ENCODE results near the gene MYZAP. TPM values are rescaled to one million over a fixed set of nuclear protein-coding genes. Genes with fewer than 3 reads are reported as not detected.
A peak's percentile ranks its signal among the peaks of the same experiment; 100 is the strongest.
"Not testable (repeated sequence)": the region's sequence is repeated elsewhere in the genome, so short reads cannot be mapped to it uniquely, and the experiment has no call there.

MYZAP gene
- total RNA-seq, 2 donors from 2014 or later = not detected

DNA sequence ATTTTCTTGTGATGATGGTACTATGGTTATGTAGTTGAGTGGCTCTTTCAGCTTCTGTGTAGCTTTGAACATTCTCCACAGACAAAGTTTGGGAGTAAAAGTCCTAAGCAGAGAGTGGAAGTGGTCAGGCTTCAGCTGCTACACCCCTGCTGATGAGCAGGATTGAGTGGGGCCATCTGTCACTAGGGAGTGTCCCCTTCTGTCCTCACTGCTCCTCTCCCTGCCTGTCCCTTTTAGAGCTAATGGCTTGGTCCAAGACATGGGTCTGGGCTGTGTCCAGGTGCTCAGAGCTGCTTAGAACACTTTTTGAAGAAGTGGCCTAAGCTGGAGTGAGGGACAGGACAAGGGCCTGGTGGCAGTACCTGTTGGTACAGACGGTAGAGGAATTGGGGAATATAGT is 15.1 kb downstream of the MYZAP start:
- Mint-ChIP-seq H3K36me3 (no peaks in the 10 kb centered on the region), H3K4me3 (no peak overlapping the region), H3K4me1 (ENCODE audit: low read depth in 2 of 2) (no peaks in the 10 kb centered on the region), H3K27me3 (peaks cover 13 to 32% of the 10 kb centered on the region in 2 donors), H3K27ac (no peak overlapping the region), H3K9me3 (no peaks in the 10 kb centered on the region)
- DNase-seq (ENCODE audit: low spot score) (no peak), ATAC-seq (no peak)

DNA sequence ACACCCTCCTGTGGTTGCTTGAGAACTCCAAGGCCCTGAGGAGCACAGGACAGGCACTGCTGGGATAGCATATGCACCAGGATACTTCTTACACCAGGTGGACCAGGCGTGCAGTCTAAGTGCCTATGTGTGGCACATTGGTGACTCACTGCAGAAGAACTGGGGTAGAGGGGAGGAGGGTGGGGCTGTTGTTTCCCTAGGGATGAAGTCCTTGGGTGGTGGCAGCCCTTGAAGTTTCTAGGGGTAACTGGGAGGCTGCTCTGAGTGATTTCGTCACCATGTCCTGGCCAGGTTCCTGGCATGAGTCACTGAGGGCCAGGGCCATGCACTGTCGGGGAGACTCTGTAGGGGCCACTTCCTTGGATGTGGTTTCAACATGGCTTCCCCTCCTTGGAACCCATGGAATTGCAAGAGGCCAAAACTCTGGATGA is 15.9 kb downstream of the MYZAP start:
- H3K27ac Mint-ChIP-seq = no peak overlapping the region
- H3K4me1 Mint-ChIP-seq (ENCODE audit: low read depth in 2 of 2) = no peaks in the 10 kb centered on the region
- DNase-seq (ENCODE audit: low spot score) (no peak), ATAC-seq (peak in 1 of 2 donors; percentile 48)
- H3K4me3 Mint-ChIP-seq = no peak overlapping the region
- H3K27me3 Mint-ChIP-seq = peaks cover 13 to 26% of the 10 kb centered on the region in 2 donors
- H3K9me3 Mint-ChIP-seq = no peaks in the 10 kb centered on the region
- H3K36me3 Mint-ChIP-seq = no peaks in the 10 kb centered on the region

DNA sequence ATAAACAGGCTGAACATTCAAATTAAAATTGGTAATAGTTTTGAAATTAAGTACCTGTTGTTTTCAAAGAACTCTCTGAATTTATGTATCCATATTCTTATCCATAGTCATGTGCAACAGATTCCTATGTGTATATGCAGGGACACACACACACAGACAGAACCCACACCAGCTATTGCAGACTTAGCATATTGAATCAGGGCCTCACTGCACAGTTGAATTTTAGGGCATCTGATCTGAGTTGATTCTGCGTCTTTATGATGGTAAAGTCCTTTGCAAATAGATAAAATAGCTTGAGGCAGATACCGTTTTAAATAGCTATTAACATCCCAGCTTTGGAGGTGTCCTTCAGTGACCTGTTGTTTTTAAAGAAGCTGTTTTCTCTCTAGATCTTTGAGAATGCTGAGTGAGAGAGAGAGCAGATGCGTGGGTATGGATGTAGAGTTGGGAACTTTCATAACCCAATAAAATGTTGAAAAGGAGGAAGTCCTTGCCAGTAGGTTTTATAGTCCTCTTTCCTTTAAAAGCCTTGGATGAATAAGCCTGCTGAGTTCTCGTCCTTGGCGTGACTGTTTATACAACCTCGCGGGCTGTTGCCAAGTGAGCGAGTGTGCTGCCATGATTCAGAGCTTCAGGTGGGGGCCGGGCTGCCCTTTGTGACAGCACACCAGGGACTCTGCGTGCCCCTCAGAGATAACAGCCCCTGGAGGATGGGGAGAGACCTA is 18.3 kb downstream of the MYZAP start:
- Mint-ChIP-seq H3K9me3 (no peaks in the 10 kb centered on the region), H3K36me3 (no peaks in the 10 kb centered on the region), H3K4me1 (ENCODE audit: low read depth in 2 of 2) (no peaks in the 10 kb centered on the region), H3K27ac (no peak overlapping the region), H3K4me3 (no peak overlapping the region), H3K27me3 (peaks cover 7 to 26% of the 10 kb centered on the region in 2 donors)
- DNase-seq (ENCODE audit: low spot score) (no peak), ATAC-seq (peak in 1 of 2 donors; percentile 10)

DNA sequence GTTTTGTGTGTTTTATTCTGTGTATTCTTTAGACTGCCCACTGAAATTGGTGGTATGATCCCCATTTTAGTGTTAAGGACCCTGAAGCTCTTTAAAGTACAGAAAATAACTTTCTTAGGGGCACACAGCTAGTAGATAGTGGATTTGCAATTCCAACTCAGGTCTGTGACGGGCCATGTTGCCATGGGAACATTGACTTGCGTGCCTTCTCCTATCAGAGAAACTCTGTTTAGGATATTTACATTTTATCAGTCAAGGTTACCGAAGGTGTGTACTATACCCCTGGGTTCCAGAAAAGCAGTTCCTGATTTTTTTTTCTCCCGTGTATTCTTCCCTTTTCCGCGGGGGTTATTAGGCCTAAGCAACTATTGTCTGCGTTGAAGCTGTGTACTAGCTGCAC is 19.4 kb downstream of the MYZAP start:
- no peaks in the 10 kb centered on the region for H3K36me3 Mint-ChIP-seq
- no peak for DNase-seq (ENCODE audit: low spot score)
- peaks cover 3 to 15% of the 10 kb centered on the region in 2 donors for H3K27me3 Mint-ChIP-seq
- H3K4me1 Mint-ChIP-seq (ENCODE audit: low read depth in 2 of 2) = no peaks in the 10 kb centered on the region
- H3K4me3 Mint-ChIP-seq = no peak overlapping the region
- H3K27ac Mint-ChIP-seq = no peak overlapping the region
- no peak for ATAC-seq
- no peaks in the 10 kb centered on the region for H3K9me3 Mint-ChIP-seq

DNA sequence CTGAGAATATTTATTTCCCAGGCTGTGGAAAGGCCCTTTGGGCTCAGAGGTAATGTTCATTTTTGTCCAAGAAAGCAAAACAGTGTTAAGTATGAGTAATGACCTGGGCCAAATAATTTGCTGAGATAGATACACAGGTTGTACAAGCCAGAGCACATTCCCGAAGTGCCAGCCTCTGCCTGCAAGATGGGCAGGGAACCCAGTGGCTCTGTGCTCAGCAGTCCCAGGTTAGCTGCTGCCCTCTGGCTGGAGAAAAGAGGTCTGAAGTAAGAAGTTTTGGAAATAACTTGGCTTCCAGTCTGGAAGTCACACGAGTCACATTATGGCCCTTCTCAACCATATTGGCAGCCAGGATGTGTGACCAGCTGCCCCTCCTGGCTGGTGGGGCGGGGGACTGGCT is 20.2 kb downstream of the MYZAP start:
- DNase-seq (ENCODE audit: low spot score) = no peak
- no peaks in the 10 kb centered on the region for H3K9me3 Mint-ChIP-seq
- H3K27me3 Mint-ChIP-seq = peaks cover 3 to 15% of the 10 kb centered on the region in 2 donors
- no peak for ATAC-seq
- no peak overlapping the region for H3K27ac Mint-ChIP-seq
- H3K36me3 Mint-ChIP-seq = no peaks in the 10 kb centered on the region
- no peak overlapping the region for H3K4me3 Mint-ChIP-seq
- H3K4me1 Mint-ChIP-seq (ENCODE audit: low read depth in 2 of 2) = no peaks in the 10 kb centered on the region

DNA sequence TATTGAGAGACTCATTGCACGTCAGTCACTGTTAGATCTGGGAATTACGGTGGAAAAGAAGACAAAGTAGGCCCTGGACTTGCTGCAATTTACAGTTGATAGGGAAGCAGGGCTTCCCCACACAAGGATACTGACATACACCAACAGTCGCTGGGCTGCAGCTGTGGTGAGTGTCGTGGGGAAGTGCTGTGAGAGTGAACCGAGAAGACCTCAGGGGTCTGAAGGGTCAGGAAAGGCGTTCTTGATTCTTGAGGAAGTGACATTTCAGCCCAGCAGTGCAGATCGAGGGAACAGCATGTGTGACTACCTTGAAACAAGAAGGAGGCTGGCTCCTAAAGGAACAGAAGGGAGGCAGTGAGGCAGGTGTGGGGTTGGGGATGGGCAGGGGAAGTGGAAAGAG is 22.5 kb downstream of the MYZAP start:
- Mint-ChIP-seq H3K4me3 (no peak overlapping the region), H3K9me3 (no peaks in the 10 kb centered on the region), H3K36me3 (no peaks in the 10 kb centered on the region), H3K27ac (no peak overlapping the region), H3K4me1 (ENCODE audit: low read depth in 2 of 2) (no peaks in the 10 kb centered on the region), H3K27me3 (peaks cover 3 to 20% of the 10 kb centered on the region in 2 donors)
- no peak for ATAC-seq
- no peak for DNase-seq (ENCODE audit: low spot score)

DNA sequence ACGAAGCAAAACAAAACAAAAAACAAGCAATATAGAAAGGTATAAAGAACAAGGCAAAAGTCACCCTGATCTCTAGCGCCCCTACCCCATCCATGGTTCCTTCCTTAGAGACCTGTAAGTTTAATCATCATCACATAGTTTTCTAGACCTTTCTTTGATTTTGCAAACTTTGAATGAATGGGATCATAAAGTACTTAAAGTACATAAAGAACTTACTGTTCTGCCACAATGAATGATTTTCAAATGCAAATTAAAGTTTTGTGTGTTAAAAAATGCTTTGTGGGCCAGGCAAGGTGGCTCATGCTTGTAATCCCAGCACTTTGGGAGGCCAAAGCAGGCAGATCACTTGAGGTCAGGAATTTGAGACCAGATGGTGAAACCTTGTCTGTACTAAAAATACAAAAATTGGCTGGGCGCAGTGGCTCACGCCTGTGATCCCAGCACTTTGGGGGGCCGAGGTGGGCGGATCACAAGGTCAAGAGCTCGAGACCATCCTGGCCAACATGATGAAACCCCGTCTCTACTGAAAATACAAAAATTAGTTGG is 24.3 kb downstream of the MYZAP start:
- not testable (repeated sequence) for H3K4me3 Mint-ChIP-seq; H3K4me1 Mint-ChIP-seq (ENCODE audit: low read depth in 2 of 2); H3K27ac Mint-ChIP-seq; H3K36me3 Mint-ChIP-seq; H3K9me3 Mint-ChIP-seq; DNase-seq (ENCODE audit: low spot score); ATAC-seq
- peaks cover 5 to 32% of the 10 kb centered on the region in 2 donors for H3K27me3 Mint-ChIP-seq

DNA sequence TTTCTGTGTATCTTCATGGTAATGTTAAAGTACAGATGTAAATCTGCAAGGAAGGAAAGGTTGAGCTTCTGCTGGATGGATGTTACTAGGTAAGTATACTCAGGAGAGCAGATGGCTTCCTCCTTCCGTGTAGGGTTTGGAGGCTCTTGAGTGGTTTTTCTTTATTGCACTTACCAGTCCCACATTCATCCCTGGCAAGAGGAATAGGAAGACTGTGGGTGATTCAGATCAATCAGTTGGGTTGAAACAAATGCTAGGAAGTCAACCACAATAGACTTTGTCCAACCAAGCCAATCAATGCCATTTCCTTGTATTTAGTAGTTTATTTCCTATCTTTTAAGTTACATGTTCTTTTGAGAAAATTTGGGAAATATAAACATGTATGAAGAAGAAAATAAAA is 26.6 kb downstream of the MYZAP start:
- Mint-ChIP-seq H3K27me3 (peaks cover 10 to 40% of the 10 kb centered on the region in 2 donors), H3K9me3 (no peaks in the 10 kb centered on the region), H3K36me3 (no peaks in the 10 kb centered on the region), H3K27ac (no peak overlapping the region), H3K4me3 (no peak overlapping the region), H3K4me1 (ENCODE audit: low read depth in 2 of 2) (no peaks in the 10 kb centered on the region)
- ATAC-seq = no peak
- DNase-seq (ENCODE audit: low spot score) = no peak

DNA sequence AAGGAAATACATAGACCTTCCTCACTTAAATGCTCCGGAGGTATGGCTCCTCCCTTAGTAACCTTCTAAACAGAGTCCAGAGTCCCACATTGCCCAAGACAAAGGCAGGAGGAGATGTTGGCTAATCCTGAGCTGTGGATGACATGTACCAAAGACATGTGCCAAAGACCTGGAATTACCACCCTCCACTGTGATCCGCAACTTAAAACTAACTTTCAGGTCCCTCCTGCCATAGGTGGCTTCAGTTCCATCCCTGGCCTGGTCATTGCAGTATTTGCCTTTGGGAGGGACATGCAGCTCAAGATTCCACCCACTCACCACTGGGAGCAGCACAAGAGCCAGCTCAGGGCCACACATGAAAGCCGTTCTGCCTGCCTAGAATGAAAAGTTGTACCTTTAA is 28.0 kb downstream of the MYZAP start:
- no peak overlapping the region for H3K27ac Mint-ChIP-seq
- no peaks in the 10 kb centered on the region for H3K36me3 Mint-ChIP-seq
- ATAC-seq (no peak), DNase-seq (ENCODE audit: low spot score) (no peak)
- no peaks in the 10 kb centered on the region for H3K9me3 Mint-ChIP-seq
- no peak overlapping the region for H3K4me3 Mint-ChIP-seq
- H3K4me1 Mint-ChIP-seq (ENCODE audit: low read depth in 2 of 2) = no peaks in the 10 kb centered on the region
- H3K27me3 Mint-ChIP-seq = peaks cover 12 to 39% of the 10 kb centered on the region in 2 donors

DNA sequence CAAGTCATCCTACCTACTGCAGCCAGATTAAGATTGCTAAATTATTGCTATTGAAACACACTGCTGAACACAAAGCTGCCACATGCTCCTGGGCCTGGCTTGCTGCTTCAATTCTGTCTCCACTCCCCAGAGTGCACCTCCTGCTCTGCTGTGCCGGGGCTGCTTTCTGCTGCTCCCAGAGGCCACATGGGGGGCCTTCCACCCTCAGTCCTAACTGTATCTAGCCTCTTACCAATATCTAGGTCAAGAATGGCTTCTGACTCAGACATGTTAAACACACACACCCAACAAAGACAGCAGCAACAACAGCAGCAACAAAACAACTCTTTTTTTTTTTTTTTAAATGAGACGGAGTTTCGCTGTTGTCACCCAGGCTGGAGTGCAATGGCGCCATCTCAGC is 33.0 kb downstream of the MYZAP start:
- H3K4me1 Mint-ChIP-seq (ENCODE audit: low read depth in 2 of 2) = no peaks in the 10 kb centered on the region
- ATAC-seq = no peak
- H3K4me3 Mint-ChIP-seq = no peak overlapping the region
- H3K27me3 Mint-ChIP-seq = peaks cover 20 to 32% of the 10 kb centered on the region in 2 donors
- DNase-seq (ENCODE audit: low spot score) = no peak
- no peak overlapping the region for H3K27ac Mint-ChIP-seq
- no peaks in the 10 kb centered on the region for H3K36me3 Mint-ChIP-seq
- H3K9me3 Mint-ChIP-seq = no peaks in the 10 kb centered on the region

DNA sequence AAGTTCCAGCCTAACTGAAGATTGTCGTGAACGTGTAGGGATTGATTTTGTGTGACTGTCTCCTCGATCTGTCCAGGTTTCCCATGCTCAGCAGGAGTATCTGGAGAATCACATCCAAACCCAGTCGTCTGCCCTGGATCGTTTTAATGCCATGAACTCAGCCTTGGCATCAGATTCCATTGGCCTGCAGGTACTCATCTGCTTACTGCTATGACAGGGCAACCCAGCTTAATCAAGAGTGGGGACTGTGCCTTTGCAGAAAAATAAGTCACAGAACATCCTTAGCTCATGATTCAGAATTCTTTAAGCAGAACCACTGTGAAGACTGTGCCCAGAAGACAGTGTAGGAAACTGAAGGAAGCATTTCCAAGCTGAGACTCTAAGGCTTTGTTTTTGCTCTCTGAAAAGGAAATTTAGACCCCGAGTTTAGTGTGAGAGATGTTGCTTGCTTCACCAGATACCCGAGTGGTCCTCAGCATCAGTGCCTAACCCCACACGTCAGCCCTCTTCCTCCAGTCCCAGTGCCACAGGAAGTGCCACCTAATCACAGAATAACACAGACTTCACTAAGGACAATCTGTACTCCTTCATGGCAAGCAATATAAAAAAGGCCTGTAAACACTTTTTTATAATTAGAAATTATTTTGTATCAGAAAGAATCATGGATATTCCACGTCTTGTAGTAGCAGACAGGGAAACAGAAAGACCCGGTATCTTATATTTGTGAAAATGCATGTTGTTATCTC is 34.2 kb downstream of the MYZAP start:
- H3K27me3 Mint-ChIP-seq = peaks cover 20 to 22% of the 10 kb centered on the region in 2 donors
- H3K4me3 Mint-ChIP-seq = no peak overlapping the region
- H3K9me3 Mint-ChIP-seq = no peaks in the 10 kb centered on the region
- ATAC-seq (no peak), DNase-seq (ENCODE audit: low spot score) (no peak)
- H3K36me3 Mint-ChIP-seq = no peaks in the 10 kb centered on the region
- no peaks in the 10 kb centered on the region for H3K4me1 Mint-ChIP-seq (ENCODE audit: low read depth in 2 of 2)
- no peak overlapping the region for H3K27ac Mint-ChIP-seq

DNA sequence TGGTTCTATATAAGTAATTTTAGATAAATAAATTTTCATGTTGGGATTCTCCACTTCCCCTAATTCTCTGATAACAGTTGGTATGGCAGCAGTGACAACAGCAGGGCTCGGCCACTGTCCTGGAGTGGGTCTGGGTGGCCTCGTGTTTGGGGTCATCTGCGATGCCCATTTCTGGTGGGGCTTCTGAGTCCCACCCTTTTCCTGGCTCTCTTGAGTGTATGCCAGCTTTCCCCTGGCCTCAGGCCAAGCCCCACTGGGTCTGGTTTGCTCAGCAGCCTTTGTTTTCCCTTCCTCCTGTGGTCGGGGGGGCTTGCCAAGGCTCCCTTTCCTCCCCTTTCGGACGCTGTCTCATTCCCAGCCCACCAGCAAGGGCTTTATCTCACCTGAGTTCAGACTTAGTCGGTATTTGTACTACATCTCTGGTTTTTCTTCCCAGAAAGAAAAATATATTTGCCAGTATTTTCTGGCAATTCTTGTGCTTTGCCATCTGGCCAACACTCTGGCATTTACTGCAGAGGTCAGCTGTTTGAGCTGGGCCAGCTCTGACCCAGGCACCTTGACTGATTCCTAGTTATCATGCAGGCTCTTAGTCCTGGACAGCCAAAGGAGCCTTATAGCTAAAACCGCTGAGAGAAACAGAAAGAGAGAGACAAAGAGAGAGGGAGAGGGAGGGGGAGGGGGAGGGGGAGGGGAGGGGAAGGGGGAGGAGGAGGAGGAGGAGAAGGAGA is 35.2 kb downstream of the MYZAP start:
- DNase-seq (ENCODE audit: low spot score) (no peak), ATAC-seq (no peak)
- Mint-ChIP-seq H3K9me3 (no peaks in the 10 kb centered on the region), H3K4me1 (ENCODE audit: low read depth in 2 of 2) (no peaks in the 10 kb centered on the region), H3K4me3 (no peak overlapping the region), H3K36me3 (no peaks in the 10 kb centered on the region), H3K27me3 (peaks cover 17 to 22% of the 10 kb centered on the region in 2 donors), H3K27ac (no peak overlapping the region)

DNA sequence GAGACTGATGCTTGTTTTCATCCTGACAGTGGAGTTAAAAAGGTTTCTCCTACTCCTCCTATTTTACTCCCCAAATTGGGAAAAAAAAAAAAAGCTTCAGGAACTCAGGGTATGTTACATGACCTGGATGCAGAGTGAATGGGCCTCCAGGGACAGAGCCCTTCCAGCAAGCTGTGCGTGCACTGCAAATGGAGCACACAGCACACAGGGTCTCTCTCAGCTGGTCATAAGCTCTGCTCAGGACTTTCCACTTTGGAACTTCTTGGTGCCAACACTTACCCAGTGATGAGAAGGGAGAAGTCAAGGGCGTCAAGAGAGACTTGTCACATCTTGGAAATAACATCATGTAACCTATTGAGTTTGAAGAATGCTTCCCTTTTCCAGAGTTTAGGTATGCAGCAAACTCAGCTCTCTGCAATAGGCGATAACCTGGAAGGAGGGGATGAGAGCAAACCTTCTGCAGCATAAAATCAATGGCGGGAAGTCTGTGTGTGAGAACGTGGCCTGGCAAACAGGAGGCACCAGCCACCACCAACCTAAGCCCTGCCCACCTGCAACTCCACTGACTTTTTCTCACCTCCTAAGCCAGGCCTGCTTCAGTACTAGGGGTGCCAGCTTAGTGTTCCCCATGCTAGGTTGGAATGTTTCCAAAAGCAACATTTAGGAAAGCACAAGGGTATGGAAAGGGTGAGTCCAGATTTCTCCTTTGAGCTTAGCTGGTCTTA is 39.8 kb downstream of the MYZAP start:
- Mint-ChIP-seq H3K4me3 (no peak overlapping the region), H3K27ac (no peak overlapping the region), H3K4me1 (ENCODE audit: low read depth in 2 of 2) (no peaks in the 10 kb centered on the region), H3K9me3 (no peaks in the 10 kb centered on the region), H3K36me3 (no peaks in the 10 kb centered on the region), H3K27me3 (peaks cover 10 to 13% of the 10 kb centered on the region in 2 donors)
- DNase-seq (ENCODE audit: low spot score) (no peak), ATAC-seq (peak in 1 of 2 donors; percentile 17)
